T-helper 1 cell treated with Interleukin-12 subunit alpha and Interleukin-12 subunit beta and Interleukin-4 antibody, amounts not matched to agents 30 μg/mL and 1 μg/mL, for 36 hours (primary cell): ENCODE results near the gene SLC24A3.

Experiments
- H3K27ac Mint-ChIP-seq: one replicate; pipeline ENCODE4 v1.8.0; 2021; ENCODE audit warnings: mild to moderate bottlenecking, mixed read lengths
- H3K27me3 Mint-ChIP-seq: one replicate; pipeline ENCODE4 v1.8.0; 2021; ENCODE audit warnings: low read depth, mixed read lengths
- H3K36me3 Mint-ChIP-seq: one replicate; pipeline ENCODE4 v1.8.0; 2021; ENCODE audit warnings: low read depth, mixed read lengths
- H3K4me1 Mint-ChIP-seq: one replicate; pipeline ENCODE4 v1.8.0; 2021; ENCODE audit warnings: low read depth, mixed read lengths
- H3K4me3 Mint-ChIP-seq: one replicate; pipeline ENCODE4 v1.8.0; 2021; ENCODE audit warnings: mild to moderate bottlenecking, moderate library complexity, mixed read lengths
- H3K9me3 Mint-ChIP-seq: one replicate; pipeline ENCODE4 v1.8.0; 2021; ENCODE audit warnings: mixed read lengths

The SLC24A3 gene

GRCh38 chr20:19539191-19539590 lies 326.7 kb downstream of the SLC24A3 start:
- Mint-ChIP-seq H3K9me3 (no peaks in the 10 kb centered on the region), H3K27ac (no peak overlapping the region)

GRCh38 chr20:19540392-19540791 lies 327.9 kb downstream of the SLC24A3 start:
- Mint-ChIP-seq H3K27ac (no peak overlapping the region), H3K4me1 (no peaks in the 10 kb centered on the region), H3K4me3 (no peak overlapping the region), H3K27me3 (no peaks in the 10 kb centered on the region), H3K9me3 (no peaks in the 10 kb centered on the region), H3K36me3 (no peaks in the 10 kb centered on the region)

More at GRCh38 chr20:19539191-19539590, 326.7 kb downstream of the SLC24A3 start:
- Mint-ChIP-seq H3K27me3 (no peaks in the 10 kb centered on the region), H3K4me1 (no peaks in the 10 kb centered on the region), H3K36me3 (no peaks in the 10 kb centered on the region), H3K4me3 (no peak overlapping the region)

GRCh38 chr20:19543101-19543500 lies 330.7 kb downstream of the SLC24A3 start:
- Mint-ChIP-seq H3K9me3 (no peaks in the 10 kb centered on the region), H3K36me3 (no peaks in the 10 kb centered on the region), H3K4me1 (no peaks in the 10 kb centered on the region), H3K27ac (no peak overlapping the region), H3K27me3 (no peaks in the 10 kb centered on the region), H3K4me3 (no peak overlapping the region)

GRCh38 chr20:19544684-19545083 lies 332.2 kb downstream of the SLC24A3 start:
- H3K27ac Mint-ChIP-seq, result no peak overlapping the region
- H3K4me1 Mint-ChIP-seq, result no peaks in the 10 kb centered on the region
- no peak overlapping the region for H3K4me3 Mint-ChIP-seq
- H3K27me3 Mint-ChIP-seq, result no peaks in the 10 kb centered on the region
- no peaks in the 10 kb centered on the region for H3K9me3 Mint-ChIP-seq
- H3K36me3 Mint-ChIP-seq, result no peaks in the 10 kb centered on the region

- no peaks in the 10 kb centered on the region for H3K9me3 Mint-ChIP-seq
- H3K4me1 Mint-ChIP-seq, result no peaks in the 10 kb centered on the region
- H3K27ac Mint-ChIP-seq, result no peak overlapping the region
- H3K4me3 Mint-ChIP-seq, result no peak overlapping the region
- H3K36me3 Mint-ChIP-seq, result no peaks in the 10 kb centered on the region
- no peaks in the 10 kb centered on the region for H3K27me3 Mint-ChIP-seq
Observed at GRCh38 chr20:19546648-19547047, 334.2 kb downstream of the SLC24A3 start.

- no peak overlapping the region for H3K27ac Mint-ChIP-seq
- H3K36me3 Mint-ChIP-seq, result no peaks in the 10 kb centered on the region
- H3K27me3 Mint-ChIP-seq, result no peaks in the 10 kb centered on the region
- H3K9me3 Mint-ChIP-seq, result no peaks in the 10 kb centered on the region
- H3K4me3 Mint-ChIP-seq, result no peak overlapping the region
- no peaks in the 10 kb centered on the region for H3K4me1 Mint-ChIP-seq
Observed at GRCh38 chr20:19547547-19547946, 335.1 kb downstream of the SLC24A3 start.

- no peak overlapping the region for H3K27ac Mint-ChIP-seq
- H3K4me1 Mint-ChIP-seq, result no peaks in the 10 kb centered on the region
- no peaks in the 10 kb centered on the region for H3K9me3 Mint-ChIP-seq
- H3K4me3 Mint-ChIP-seq, result no peak overlapping the region
- H3K27me3 Mint-ChIP-seq, result no peaks in the 10 kb centered on the region
- no peaks in the 10 kb centered on the region for H3K36me3 Mint-ChIP-seq
Observed at GRCh38 chr20:19549896-19550295, 337.5 kb downstream of the SLC24A3 start.

GRCh38 chr20:19552221-19553180 lies 340.1 kb downstream of the SLC24A3 start:
- H3K4me3 Mint-ChIP-seq, result no peak overlapping the region
- H3K27me3 Mint-ChIP-seq, result no peaks in the 10 kb centered on the region
- H3K36me3 Mint-ChIP-seq, result no peaks in the 10 kb centered on the region
- H3K4me1 Mint-ChIP-seq, result no peaks in the 10 kb centered on the region
- no peak overlapping the region for H3K27ac Mint-ChIP-seq
- no peaks in the 10 kb centered on the region for H3K9me3 Mint-ChIP-seq

- no peak overlapping the region for H3K27ac Mint-ChIP-seq
- no peaks in the 10 kb centered on the region for H3K9me3 Mint-ChIP-seq
- no peak overlapping the region for H3K4me3 Mint-ChIP-seq
- H3K4me1 Mint-ChIP-seq, result no peaks in the 10 kb centered on the region
- no peaks in the 10 kb centered on the region for H3K27me3 Mint-ChIP-seq
- no peaks in the 10 kb centered on the region for H3K36me3 Mint-ChIP-seq
Observed at GRCh38 chr20:19554666-19555065, 342.2 kb downstream of the SLC24A3 start.

GRCh38 chr20:19555726-19556125 lies 343.3 kb downstream of the SLC24A3 start:
- Mint-ChIP-seq H3K27me3 (no peaks in the 10 kb centered on the region), H3K4me3 (no peak overlapping the region), H3K9me3 (no peaks in the 10 kb centered on the region)

GRCh38 chr20:19557291-19557690 lies 344.8 kb downstream of the SLC24A3 start:
- H3K9me3 Mint-ChIP-seq, result no peaks in the 10 kb centered on the region
- H3K27ac Mint-ChIP-seq, result no peak overlapping the region
- no peaks in the 10 kb centered on the region for H3K27me3 Mint-ChIP-seq
- no peak overlapping the region for H3K4me3 Mint-ChIP-seq
- H3K4me1 Mint-ChIP-seq, result no peaks in the 10 kb centered on the region
- no peaks in the 10 kb centered on the region for H3K36me3 Mint-ChIP-seq

More at GRCh38 chr20:19555726-19556125, 343.3 kb downstream of the SLC24A3 start:
- Mint-ChIP-seq H3K4me1 (no peaks in the 10 kb centered on the region), H3K27ac (no peak overlapping the region), H3K36me3 (no peaks in the 10 kb centered on the region)

GRCh38 chr20:19560881-19561480 lies 348.5 kb downstream of the SLC24A3 start:
- Mint-ChIP-seq H3K27me3 (no peaks in the 10 kb centered on the region), H3K4me3 (no peak overlapping the region), H3K36me3 (no peaks in the 10 kb centered on the region), H3K27ac (no peak overlapping the region), H3K9me3 (no peaks in the 10 kb centered on the region), H3K4me1 (no peaks in the 10 kb centered on the region)

- Mint-ChIP-seq H3K27me3 (no peaks in the 10 kb centered on the region), H3K4me3 (no peak overlapping the region), H3K9me3 (no peaks in the 10 kb centered on the region), H3K4me1 (no peaks in the 10 kb centered on the region), H3K36me3 (no peaks in the 10 kb centered on the region), H3K27ac (no peak overlapping the region)
Observed at GRCh38 chr20:19562426-19562825, 350.0 kb downstream of the SLC24A3 start.

GRCh38 chr20:19564261-19564660 lies 351.8 kb downstream of the SLC24A3 start:
- Mint-ChIP-seq H3K36me3 (no peaks in the 10 kb centered on the region), H3K4me1 (no peaks in the 10 kb centered on the region), H3K27ac (no peak overlapping the region), H3K27me3 (no peaks in the 10 kb centered on the region), H3K4me3 (no peak overlapping the region), H3K9me3 (peaks cover 4% of the 10 kb centered on the region)

- no peaks in the 10 kb centered on the region for H3K4me1 Mint-ChIP-seq
- no peak overlapping the region for H3K4me3 Mint-ChIP-seq
- H3K36me3 Mint-ChIP-seq, result no peaks in the 10 kb centered on the region
- no peak overlapping the region for H3K27ac Mint-ChIP-seq
- H3K9me3 Mint-ChIP-seq, result peaks cover 18% of the 10 kb centered on the region
- H3K27me3 Mint-ChIP-seq, result no peaks in the 10 kb centered on the region
Observed at GRCh38 chr20:19565736-19566135, 353.3 kb downstream of the SLC24A3 start.
